COLO668 (cell line): ENCODE results near the gene ACIN1.
"Not testable (repeated sequence)": the region's sequence is repeated elsewhere in the genome, so short reads cannot be mapped to it uniquely, and the experiment has no call there.

Experiments used
- DNase-seq: peaks from one replicate; lab custom pipeline; 2025; ENCODE audit not compliant: unreplicated experiment; lab: John Stamatoyannopoulos, UW

The ACIN1 gene

DNA sequence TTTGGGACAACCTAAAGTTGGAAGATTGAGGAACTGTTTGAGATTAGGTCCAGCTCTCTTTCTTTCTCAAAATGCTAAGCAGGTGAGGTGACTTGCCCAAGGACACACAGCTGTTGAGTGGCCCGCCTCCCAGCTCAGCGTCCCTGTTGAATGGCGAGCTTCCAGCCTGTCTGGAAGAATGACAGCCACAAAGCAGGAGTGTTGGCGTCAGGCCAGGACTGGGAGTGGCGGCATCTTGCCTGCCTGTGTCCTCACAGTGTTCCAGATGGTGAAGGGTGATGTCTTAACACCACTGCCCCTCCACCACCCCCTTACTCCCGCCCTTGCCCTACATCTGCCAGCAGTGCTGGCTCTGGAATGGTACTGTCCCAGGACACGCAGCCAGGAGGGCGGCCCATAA, 28.5 kb upstream of the ACIN1 start:
- peak; percentile 45 for DNase-seq

- no peak for DNase-seq
Measured at GRCh38 chr14:23122086-23122485, 27.1 kb upstream of the ACIN1 start.

GRCh38 chr14:23121361-23121771, 26.4 kb upstream of the ACIN1 start:
- DNase-seq: no peak

DNA sequence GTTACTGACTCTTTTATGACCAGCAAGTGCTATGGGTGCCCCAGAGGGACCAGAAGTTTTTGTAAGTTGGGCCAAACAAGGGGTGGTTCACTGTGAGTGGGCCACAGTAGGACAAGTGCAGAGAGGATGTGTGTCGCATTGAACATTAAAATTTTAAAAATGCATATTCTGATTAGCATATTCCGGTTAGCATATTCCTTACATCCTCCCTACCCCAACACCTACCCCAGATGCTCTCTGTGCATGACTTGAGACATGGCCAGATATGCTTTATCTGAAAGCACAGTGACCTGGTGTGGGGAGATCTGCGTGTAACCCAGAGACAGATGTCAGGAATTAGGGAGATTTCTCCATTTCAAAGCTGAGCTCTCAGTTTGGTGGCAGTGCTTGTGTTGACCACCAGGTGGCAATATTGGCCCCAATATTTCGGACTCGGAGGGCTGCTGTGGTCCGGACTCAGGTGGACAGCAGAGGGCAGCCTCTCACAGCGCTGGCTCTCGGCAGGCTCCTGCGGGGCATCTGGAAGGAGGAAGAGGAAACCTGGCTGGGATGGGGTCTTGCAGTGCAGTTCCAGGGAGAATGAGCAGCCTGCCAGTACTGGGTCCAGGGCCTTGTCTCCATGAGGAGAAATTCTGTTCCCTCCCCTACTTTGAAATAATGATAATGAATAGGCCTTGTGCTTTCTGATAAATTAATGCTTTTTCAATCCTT, 25.8 kb upstream of the ACIN1 start:
- DNase-seq: peak; percentile 84

GRCh38 chr14:23119363-23120327, 24.7 kb upstream of the ACIN1 start:
- DNase-seq: no peak

GRCh38 chr14:23118506-23119362, 23.8 kb upstream of the ACIN1 start, which contains the start of gene CEBPE:
Gene CEBPE, minus strand, starts transcription at chr14:23119255. Its CDS starts 164 bp downstream, at chr14:23119091.
- DNase-seq: no peak

- no peak for DNase-seq
Measured at GRCh38 chr14:23117371-23118020, 22.6 kb upstream of the ACIN1 start.

DNA sequence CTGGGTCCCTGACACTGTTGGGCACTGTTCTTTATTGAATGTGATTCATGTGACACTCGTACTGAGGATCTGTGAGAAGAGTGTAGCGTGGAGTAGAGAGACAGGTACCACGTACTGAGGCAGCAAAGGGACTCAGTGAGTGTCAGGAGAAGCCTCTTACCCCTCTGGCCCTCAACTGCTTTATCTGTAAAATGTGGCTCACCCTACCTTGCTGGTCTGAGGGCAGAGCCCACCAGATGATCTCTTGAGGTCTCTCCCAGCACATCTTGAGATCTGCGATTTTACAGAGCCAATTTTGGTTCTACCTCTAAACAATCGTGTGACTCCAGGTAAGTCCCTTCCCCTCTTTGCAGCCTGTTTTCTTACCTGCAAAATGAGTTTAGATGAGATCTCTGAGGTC, 21.0 kb upstream of the ACIN1 start:
- DNase-seq: no peak

GRCh38 chr14:23115039-23115731, 20.2 kb upstream of the ACIN1 start:
- peak; percentile 28 for DNase-seq

DNA sequence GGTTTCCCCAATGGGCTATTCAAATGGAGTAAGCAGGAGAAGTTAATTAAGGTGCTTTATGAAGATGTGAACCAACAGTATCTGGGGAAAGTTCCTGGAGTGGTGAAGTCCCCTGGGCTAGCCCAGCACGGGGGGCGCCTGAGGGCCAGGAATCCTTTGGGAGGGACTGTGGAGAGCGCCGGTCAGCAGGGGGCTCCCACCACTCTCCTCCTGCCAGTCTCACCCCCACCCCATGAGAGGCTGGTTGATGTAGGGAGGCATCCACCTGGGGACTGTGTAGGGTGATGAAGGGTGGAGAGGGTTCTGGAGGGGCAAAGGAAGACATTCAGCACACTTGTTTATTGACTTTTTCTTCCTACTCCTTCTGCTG, 19.7 kb upstream of the ACIN1 start:
- DNase-seq: no peak

- no peak for DNase-seq
Measured at GRCh38 chr14:23114120-23114458, 19.2 kb upstream of the ACIN1 start.

DNA sequence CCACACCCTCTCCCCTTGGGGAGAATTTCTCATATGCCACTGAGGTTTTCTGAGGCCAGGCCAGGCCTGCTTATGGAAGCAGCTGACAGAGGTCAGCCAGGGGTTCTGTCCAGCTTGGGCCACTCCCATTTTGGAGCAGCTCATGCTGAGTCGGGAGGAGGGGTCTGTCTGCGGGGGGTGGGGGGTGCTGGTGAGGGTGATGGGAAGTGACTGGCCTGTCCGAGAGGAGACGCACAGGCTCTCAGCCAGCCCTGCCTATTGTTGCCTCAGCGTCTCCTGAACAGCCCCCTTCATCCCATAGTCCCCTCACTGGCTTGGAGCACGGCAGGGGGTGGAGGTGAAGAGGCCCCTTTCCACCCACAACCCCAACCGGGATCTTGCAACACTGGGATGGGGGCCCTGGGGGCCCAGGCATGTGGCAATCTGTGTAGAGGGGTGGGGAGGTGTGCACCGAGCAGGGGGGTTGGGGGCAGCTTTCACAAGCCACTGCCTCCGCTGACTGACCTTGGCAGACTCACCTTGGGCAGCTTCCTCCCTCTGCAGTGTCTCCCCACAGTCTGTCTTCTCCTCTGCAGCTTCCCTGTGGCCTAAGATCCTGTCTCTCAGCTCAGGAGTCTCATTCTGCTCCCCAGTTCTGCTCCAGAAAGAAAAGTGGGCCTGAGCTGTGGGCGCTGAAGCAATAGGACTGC, 18.6 kb upstream of the ACIN1 start:
- DNase-seq: no peak

- DNase-seq: no peak
Measured at GRCh38 chr14:23112359-23113178, 17.6 kb upstream of the ACIN1 start.

DNA sequence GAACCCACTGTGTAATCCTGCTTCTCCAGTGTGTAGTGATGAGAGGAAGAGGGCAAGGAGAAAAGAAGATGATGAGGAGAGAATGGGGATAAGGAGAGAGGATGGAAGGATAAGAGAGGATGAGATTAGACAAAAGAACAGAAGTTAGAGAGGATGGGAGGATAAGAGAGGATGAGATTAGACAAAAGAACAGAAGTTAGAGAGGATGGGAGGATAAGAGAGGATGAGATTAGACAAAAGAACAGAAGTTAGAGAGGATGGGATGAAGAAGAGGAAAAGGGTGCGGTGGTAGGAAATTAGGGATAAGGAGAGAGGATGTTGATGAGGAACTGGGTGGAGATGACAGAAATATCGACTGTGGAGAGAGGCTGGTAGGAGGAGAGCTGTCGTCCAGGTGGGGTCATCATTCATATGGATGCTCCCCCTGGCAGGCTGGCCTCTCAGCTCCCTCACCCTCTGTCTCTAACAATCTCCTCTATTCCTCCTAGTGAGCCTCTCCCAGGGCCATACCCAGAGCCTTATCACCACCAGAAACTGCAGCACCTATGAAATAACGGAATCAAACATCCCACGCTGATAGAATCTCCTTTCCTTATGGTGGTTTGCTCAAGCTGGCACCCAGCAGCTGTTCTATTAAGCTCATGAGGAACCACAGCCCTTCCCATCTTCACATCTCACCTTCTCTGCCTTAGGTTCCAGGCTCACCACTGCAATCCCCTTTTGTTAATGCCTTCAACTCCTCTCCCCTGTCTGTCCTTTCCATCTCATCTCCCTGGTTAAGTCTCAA, 15.8 kb upstream of the ACIN1 start:
- DNase-seq: no peak

DNA sequence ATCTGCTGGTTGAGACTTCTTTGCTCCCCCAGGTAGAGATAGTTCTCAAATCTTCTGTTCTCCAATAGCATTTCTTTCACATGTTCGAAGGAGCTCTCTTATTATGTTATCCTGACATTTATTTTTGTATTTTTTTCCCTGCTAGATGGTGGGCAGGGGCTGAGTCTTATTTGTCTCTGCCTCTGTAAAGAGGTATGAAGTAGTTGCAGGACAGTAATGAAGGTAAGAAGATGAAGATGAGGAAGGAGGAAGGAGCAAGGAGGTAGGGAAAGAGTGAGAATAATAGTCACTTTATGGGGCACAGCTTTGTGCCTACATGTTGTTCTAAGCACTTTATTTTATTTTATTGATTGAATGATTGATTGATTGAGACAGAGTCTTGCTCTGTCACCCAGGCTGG, 14.8 kb upstream of the ACIN1 start:
- no peak for DNase-seq

- not testable (repeated sequence) for DNase-seq
Measured at GRCh38 chr14:23108169-23108568, 13.2 kb upstream of the ACIN1 start.

DNA sequence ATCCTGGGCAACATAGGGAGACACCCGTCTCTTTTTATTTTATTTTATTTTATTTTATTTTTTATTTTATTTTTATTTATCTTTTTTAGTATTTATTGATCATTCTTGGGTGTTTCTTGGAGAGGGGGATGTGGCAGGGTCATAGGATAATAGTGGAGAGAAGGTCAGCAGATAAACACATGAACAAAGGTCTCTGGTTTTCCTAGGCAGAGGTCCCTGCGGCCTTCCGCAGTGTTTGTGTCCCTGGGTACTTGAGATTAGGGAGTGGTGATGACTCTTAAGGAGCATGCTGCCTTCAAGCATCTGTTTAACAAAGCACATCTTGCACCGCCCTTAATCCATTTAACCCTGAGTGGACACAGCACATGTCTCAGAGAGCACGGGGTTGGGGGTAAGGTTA, 12.7 kb upstream of the ACIN1 start:
- DNase-seq: not testable (repeated sequence)

- no peak for DNase-seq
Measured at GRCh38 chr14:23106747-23107045, 11.8 kb upstream of the ACIN1 start.
